ENCODE results near the gene ANKRD29.
"Not testable (repeated sequence)": the region's sequence is repeated elsewhere in the genome, so short reads cannot be mapped to it uniquely, and the experiment has no call there.

Gene ANKRD29

GRCh38 chr18:23557511-23557910, 105.2 kb downstream of the ANKRD29 start:
- not testable (repeated sequence) for DNase-seq (ENCODE audit: low read depth)

GRCh38 chr18:23556145-23556780, 106.4 kb downstream of the ANKRD29 start:
- DNase-seq (ENCODE audit: low read depth), result no peak

GRCh38 chr18:23553887-23554286, 108.8 kb downstream of the ANKRD29 start:
- DNase-seq (ENCODE audit: low read depth), result no peak

GRCh38 chr18:23552505-23552904, 110.2 kb downstream of the ANKRD29 start:
- no peak for DNase-seq (ENCODE audit: low read depth)

GRCh38 chr18:23551978-23552377, 110.7 kb downstream of the ANKRD29 start:
- DNase-seq (ENCODE audit: low read depth), result no peak

- DNase-seq (ENCODE audit: low read depth), result no peak
Observed at GRCh38 chr18:23550898-23551297, 111.8 kb downstream of the ANKRD29 start.

Measured in stimulated activated CD8-positive, alpha-beta memory T cell treated with anti-CD3 and anti-CD28 coated beads, Interleukin-7, amount 100 ng/mL, for 24 hours (primary cell).